ENCODE measurements around the gene HSPB1.
"Not testable (repeated sequence)": the region's sequence is repeated elsewhere in the genome, so short reads cannot be mapped to it uniquely, and the experiment has no call there.

HSPB1 gene

DNA sequence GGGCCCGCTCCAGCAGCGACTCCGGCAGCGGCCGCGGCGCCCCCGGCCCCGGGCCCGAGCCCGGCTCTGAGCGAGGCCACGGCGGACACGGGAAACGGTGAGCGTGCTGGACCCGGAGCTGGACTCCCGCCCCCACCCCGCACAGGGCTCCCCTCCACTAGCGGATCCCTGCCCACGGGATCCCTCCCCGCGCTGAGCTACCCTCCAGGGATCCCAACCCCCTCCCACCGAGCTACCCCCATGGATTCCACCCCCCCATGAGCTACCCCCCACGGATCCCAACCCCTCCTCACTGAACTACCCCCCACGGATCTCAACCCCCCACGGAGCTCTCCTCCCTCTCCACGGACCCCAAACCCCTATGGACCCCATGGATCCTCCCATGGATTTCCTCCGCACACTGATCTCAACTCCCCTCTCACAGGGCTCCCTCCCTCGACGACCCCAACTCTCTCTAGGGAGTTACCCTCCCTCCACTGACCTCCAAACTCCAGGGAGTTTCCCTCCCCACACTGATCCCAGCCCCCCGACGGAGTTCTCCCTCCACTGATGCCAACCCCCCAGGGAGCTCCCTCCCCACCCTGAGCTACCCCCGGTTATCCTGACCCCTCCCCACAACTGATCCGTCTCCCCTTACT lies 20.6 kb upstream of the HSPB1 start:
- DNase-seq: no peak

DNA sequence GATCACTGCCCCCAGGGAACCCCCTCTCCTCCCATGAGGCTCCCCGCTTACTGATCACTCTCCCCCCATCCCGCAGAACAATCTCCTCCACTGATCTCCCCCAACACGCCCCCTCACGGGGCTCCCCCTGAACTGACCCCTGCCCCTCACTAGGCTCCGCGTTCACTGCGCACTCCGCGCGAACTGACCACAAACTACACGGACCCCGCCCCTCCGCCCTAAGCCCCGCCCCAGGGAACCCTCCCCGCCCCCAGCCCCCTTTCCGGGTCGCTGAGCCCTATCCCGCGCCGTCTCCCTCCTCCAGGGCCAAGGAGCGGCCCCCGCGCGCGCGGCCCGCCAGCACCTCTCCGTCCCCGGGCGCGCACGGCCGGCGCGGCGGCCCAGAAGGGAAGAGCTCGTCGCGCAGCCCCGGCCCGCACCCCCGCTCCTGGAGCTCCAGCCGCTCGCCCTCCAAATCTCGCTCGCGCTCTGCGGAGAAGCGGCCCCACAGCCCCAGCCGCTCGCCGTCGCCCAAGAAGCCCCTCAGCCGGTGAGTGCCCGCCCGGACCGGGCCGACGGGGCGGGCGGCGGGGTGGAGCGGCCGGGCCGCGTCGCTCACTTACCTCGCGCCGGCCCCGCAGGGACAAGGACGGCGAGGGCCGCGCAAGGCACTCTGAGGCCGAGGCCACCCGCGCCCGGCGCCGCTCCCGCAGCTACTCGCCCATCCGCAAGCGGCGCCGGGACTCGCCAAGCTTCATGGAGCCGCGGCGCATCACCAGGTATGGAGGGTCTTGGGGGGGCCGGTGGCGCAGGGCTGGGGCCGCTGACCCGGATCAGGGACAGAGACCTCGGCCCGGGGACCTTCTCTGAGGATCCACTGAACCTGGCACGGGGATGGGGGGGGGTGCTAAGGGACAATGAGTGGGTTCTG lies 19.9 kb upstream of the HSPB1 start:
- no peak for DNase-seq

DNA sequence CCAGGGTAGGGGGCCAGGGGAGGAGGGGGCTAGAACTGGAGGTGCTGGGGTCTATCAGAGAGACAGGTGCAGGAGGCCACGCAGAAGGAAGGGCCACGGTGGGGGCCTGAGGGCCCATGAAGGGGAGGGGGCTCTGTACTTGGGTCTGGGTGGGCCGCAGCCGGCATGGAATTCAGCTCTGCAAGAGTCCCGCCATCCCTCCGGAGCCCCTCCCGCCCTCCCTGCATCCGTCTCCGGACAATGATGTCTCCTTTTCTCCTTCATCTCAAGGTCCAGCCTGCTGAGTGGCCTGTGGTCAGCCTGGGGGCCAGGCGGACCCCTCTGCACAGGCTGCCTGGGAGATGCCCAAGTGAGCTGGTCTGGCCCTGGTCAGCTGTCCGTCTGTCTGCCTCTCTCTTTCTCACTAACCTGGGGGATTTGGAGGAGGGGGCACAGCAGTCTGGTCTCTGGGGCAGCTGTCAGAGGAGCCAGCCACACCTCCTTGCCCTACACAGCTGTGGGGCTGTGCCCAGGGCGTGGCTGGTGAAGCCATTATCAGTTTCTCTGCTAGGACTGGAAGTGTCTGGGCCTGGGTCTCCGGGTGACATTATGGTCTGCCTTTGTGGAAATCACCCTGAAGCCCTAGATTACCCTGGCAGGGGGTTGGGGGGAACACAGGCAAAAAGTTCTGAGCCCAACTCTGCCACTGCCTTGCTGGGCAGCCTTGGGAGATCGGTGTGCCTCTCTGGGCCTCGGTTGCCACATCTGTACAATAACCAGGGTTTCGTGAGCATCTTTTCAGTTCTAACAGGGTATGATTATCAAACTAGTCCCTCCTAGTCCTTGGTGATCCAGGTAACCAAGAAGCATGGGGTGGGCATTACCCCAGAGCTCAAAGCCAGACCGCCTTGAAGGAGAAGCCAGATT lies 19.0 kb upstream of the HSPB1 start:
- no peak for DNase-seq

DNA sequence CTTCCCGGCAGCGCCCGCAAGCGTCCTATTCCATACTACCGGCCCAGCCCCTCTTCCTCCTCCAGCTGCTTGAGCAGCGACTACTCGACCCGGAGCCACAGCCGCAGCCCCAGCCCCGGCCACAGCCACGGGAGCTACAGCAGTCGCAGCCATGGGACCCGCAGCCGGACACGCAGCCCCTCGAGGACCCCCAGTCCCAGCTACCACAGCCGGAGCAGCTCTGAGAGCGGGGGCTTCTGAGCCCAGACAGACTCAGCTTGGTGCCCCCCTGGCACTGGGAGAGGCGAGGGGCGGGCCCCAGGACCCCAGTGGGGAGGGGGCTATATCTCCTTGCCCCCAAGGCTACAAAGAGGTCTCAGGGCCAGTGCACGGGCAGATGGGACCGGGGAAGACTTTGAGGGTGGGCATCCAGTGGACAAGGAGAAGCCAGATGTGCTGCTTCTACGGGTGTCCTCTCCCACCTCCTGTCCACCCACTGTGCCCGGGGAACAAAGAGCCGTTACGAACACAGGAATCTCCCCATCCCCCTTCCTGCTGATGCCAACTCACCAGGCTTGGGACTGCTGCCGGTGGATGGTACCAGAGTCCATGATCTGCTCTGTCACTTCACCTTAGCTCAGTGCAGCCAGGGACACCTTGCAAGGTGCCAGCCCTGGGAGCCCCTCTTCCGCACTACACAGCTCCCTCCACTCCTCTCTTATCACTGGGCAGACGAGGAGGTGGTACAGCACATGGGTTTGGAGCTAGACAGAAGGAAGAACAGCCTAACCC lies 16.7 kb upstream of the HSPB1 start:
- no peak for DNase-seq

DNA sequence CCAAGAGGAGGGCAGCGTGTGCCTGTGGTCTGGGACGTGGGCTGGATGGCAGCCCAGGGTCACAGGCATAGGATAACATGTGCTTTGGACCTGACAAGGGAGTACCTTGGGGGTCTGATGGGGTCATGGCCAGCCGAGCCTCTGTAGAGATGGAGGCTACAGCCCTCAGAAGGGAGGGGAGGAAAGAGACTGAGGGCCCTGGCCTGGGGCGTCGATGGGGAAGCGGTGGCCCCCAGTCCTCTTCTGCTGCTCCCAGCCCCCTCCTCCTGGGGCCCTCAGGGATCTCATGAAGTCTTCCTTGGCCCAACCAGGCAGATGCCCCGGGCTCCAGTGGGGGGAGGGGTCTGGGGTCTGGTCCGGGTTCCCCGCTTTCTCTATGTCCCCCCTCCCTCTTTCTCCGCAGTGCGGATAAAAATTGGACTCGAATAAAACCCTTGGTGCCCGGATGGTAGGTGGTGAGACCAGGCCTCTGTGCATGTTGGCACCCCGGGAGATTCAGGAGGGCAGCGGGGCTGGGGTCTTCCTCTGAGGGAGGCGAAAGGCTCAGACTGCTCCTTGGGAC lies 15.6 kb upstream of the HSPB1 start:
- no peak for DNase-seq

DNA sequence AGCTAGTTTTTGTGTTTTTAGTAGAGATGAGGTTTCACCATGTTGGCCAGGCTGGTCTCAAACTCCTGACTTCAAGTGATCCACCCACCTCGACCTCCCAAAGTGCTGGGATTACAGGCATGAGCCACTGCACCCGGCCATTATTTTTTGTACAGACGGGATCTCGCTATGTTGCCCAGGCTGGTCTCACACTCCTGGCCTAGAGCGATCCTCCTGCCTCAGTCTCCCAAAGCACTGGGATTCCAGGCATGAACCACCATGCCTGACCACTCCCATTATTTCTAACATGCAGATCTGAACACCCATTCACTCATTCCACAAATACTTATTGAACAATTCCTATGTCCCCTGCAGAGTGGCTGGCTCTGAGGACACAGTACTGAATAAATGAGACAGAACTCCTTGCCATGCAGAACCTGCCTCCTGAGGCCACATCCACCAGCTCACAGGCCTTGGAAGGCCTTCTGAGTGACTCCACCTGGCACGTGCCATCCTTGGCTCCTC lies 11.6 kb upstream of the HSPB1 start:
- not testable (repeated sequence) for DNase-seq

DNA sequence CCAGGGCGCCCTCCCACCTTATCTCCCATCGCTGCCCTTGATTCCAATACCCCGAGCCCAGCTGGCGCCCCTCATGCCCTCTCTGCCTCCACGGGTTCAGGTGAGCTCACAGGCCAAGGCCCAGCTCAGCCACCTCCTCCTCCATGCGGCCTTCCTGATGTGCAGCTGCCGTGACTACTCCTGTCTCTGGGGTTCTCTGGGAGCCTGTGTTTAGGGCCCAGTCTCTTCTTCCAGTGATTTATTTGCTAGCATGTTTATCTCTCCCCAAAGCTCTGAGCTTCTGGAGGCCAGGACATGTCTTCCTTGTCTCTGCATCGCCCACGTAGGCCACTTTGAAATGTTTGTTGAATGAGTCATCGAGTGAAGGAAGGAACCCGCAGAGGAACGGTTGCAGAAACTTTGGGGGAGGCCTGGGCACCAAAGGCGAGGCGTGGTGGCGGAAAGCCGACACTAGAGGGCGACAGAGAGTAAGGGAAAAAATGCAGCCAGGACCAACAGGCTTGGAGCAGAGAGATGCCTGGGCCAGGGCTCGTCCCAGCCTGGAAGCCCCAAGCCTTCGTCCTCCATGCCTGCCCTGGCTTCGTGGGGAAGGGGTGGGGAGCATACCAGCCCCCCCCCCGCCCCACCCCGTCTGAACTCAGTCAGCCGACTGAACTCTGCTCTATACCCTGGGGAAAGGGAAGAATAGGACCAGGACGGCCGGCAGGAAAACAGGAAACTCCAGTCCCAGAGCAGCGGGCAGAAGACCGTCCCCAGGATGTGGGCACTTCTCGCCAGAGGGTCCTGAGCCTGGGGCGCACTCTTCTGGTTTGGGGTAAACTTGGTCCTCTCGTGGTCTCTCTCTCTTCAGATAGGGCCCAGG lies 10.9 kb upstream of the HSPB1 start:
- DNase-seq: peak; percentile 71

DNA sequence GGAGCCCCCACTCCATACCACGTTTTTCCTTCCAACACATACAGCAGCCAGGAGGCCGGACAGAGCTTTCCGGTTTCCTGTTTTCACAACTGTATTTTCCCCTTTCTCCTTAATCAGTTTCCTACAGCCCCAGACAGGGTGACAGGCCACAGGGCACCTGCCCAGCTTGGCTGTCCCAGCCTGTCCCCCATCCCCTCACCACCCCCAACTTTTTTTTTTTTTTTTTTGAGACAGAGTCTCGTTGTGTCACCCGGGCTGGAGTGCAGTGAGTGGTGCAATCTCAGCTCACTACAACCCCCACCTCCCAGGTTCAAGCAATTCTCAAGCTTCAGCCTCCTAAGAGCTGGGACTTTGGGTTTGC lies 10.3 kb upstream of the HSPB1 start:
- no peak for DNase-seq

DNA sequence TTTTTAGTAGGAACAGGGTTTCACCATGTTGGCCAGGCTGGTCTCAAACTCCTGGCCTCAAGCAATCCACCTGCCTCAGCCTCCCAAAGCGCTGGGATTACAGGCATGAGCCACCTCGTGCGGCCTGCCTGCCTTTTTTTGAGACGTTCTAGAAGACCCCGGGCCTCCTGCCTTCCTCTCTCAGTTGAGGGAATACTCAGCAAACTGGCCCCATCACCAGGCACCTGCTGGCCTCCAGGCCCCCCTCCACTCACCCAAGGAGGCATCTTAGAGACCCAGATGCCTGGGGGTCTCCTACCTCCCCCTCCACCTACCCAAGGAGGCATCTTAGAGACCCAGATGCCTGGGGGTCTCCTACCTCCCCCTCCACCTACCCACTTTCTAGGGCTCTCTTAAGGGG lies 9.6 kb upstream of the HSPB1 start:
- DNase-seq: not testable (repeated sequence)

DNA sequence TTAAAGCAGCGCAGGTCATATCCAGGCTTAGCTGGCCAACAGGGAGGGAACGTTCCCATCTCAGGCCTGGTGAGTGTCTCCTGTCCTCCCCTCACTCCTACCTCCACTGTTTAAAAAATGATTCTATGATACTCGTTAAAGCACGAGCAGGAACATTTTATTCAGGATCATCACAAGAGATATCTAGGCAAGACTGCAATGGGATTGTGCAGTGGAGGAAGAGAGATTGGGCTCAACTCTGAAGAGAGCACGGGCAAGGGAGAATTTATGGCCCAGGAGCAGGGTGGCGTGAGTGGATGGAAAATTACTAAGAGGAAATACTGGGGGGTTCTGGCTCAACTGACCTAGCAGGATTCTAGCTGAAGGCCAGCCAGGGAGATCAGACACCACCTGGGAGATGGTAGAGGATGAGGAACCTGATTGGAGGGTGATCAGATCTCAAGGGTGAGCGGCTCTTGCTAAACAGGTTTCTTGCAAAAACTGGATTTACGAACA lies 9.0 kb upstream of the HSPB1 start:
- DNase-seq: no peak

DNA sequence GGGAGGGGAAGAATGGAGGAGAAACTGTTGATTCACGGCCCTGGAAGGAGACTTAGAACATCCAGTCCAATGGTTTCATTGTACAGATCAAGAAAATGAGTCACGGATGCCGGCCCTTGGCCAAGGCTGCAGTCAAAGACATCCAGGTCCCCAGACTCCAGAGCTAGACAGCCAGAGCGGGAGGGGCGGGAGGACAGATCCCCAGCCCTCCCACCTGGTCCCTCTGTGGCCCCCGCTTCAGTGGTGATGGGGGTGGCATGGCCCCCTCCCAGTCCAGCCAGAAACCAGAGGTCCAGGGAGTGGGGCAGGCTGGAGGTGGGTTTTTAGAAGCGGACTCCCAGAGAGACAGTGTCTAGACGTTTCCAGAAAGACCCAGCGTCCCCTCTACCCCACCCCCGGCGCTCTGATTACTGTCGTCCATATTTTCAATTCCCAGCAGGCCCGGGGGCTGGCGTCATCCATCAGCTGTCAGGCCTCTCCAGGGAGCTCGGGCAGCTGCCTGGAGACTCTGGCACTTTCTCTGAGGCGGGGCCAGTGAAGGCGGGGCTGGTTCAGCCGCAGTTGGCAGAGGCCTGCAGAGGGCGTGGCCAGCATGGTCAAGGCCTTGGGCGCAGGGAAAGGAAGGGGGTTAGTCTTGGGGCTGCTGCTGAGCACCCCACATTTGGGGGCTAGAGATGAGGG lies 8.0 kb upstream of the HSPB1 start:
- DNase-seq: peak; percentile 74

DNA sequence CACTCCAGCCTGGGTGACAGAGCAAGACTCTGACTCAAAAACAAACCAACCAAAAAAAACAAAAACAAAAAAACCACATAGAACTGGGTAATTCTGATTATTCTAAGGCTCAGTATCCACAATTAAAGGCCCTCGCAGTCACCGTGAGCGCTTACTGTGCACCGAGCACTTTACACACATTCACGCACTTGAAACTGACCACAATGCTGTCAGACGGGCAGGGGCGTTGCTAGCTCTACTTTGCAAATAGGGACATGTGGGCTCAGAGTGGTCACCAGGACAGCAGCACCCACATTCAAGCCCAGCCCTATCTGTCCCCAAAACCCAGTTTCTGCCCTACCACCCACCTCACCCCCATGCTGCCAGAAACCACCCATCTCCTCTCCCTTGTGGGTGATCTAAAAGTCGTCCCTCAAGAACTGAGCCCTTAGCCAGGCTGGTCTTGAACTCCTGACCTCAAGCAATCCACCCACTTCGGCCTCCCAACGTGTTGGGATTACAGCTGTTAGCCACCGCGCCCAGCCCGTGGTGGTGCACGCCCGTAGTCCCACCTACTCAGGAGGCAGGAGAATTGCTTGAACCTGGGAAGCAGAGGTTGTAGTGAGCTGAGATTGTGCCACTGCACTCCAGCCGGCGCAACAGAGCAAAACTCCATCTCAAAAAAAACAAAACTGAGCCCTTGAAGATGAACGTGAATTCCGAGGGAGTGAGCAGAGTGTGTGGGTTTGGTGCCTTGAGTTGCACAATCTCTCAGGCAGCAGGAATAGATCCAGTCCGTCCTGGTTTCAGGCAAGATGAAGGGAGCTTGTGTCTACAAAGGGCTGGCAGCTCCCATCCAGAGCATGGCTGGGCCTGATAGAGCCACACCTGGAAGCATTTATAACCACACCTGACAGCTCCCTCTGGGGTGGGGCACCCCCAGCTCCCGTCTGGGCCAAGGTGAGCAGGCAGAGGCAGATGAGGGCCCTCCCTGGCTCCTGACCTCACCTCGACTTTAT lies 5.4 kb upstream of the HSPB1 start:
- DNase-seq: no peak

DNA sequence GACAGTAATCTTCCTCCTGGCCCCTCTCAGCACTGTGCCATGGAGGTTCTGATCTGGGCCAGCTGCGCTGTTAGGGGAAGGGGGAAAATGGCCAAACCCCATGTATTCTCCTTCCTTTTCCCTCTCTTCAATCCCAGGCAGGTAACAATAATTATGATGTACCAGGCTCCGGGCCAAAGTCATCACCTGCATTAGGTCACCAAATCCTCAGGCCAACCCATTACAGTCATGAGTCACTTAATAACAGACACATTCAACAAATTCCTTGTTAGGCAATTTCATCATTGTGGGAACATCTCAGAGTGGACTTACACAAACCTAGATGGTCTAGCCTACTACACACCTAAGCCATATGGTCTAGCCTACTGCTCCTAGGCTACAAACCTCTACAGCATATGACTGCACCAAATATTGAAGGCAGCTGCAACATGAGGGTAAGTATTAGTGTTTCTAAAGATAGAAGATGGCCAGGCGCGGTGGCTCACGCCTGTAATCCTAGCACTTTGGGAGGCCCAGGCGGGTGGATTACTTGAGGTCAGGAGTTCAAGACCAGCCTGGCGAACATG lies 2.2 kb upstream of the HSPB1 start:
- no peak for DNase-seq

DNA sequence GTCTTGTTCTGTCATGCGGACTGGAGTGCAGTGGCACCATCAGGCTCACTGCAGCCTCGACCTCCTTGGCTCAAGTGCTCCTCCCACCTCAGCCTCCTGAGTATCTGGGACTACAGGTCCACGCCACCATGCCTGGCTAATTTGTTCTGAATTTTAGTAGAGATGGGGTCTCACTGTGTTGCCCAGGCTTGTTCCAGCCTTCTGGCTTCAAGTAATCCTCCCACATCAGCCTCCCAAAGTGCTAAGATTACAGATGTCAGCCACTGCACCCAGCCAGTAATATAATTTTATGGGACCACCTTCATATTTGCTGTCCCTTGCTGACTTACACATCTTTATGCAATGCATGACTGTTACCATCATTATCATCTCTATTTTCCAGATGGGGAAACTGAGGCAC lies 1.5 kb upstream of the HSPB1 start:
- no peak for DNase-seq

DNA sequence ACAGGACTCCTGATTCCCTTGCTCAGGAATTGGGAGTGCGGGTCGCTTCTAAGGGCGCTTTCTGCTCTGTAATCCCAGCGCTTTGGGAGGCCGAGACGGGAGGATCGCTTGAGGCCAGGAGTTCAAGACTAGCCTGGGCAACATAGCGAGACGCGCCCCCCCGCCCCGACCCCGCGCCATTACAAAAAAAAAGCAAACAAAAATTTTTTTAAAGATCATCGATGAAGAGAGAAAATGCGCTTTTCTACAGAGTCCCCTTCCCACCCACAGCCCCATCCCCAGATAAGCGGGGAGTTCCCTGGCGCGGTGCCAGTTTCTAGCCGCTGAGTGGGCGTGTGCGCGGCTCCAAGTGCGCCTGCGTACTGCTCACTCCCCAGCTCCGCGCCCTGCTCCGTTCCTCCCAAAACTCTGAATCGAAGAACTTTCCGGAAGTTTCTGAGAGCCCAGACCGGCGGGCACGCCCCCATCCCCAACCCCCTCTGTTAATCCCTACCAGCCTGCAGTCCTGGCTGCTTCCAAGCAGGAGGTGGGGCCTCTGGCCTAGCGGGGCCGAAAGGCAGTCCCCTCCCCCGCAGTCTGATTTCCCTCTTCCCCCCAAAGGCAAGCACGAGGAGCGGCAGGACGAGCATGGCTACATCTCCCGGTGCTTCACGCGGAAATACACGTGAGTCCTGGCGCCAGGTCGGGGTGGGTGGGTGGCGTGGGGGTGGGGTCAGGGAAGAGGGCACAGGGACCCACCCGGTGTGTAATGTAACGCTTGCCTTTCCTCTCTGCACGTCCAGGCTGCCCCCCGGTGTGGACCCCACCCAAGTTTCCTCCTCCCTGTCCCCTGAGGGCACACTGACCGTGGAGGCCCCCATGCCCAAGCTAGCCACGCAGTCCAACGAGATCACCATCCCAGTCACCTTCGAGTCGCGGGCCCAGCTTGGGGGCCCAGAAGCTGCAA lies 1.0 kb downstream of the HSPB1 start:
- DNase-seq: peak; percentile 38

DNA sequence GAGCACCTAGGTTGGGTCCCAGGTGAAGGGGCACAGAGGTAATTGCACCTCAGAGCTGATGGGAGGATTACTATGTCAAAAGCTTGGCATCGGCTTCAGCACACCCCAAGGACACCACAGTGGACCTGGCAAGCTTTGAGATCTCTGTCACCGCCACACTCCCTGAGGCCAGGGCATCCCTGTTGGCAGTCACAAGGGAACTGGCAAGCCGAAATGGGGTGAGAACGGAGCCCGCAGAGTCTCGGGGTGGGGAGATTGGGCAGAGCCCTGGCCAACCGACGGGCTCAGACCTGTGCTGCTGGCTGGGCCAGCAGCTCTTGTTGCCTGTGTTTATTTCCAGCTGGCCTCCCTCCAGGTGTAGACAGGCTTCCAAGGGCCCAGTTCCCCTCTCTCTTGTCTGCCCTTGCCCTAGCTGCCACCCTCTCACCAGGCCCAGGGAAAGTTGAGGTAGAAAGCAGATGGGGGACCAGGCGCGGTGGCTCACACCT lies 2.5 kb downstream of the HSPB1 start:
- DNase-seq: no peak

DNA sequence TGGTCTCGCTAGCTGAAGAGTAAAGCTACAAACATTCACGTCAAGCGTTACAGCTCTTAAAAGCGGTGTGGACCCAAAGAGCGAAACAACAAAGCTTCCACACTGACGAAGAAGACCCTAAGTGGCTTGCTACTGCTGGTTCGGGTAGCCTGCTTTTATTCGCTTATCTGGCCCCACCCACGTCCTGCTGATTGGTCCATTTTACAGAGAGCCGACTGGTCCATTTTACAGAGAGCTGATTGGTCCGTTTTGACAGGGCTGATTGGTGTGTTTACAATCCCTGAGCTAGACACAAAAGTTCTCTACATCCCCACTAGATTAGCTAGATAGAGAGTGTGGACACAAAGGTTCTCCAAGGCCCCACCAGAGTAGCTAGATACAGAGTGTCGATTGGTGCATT lies 6.4 kb downstream of the HSPB1 start:
- DNase-seq: not testable (repeated sequence)

Measured in NCI-H526 treated with DMSO at 0.1 percent for 48 hours (cell line).